ENCODE measurements around the gene XXYLT1.

- TF ChIP-seq EZH2phosphoT487 (IDR thresholded peaks at IDR 0.05; ENCODE audit: borderline replicate concordance, low read length) = no peak
- TF ChIP-seq CTCF (IDR thresholded peaks at IDR 0.05; ENCODE audit: low read depth, low read length, poor library complexity, severe bottlenecking) = no peak
Measured at GRCh38 chr3:195059471-195060216, 211.3 kb downstream of the XXYLT1 start.

All from DOHH2 (cell line).